ENCODE results near the gene ANTXR2.
"Not testable (repeated sequence)": the region's sequence is repeated elsewhere in the genome, so short reads cannot be mapped to it uniquely, and the experiment has no call there.

ANTXR2 gene

DNA sequence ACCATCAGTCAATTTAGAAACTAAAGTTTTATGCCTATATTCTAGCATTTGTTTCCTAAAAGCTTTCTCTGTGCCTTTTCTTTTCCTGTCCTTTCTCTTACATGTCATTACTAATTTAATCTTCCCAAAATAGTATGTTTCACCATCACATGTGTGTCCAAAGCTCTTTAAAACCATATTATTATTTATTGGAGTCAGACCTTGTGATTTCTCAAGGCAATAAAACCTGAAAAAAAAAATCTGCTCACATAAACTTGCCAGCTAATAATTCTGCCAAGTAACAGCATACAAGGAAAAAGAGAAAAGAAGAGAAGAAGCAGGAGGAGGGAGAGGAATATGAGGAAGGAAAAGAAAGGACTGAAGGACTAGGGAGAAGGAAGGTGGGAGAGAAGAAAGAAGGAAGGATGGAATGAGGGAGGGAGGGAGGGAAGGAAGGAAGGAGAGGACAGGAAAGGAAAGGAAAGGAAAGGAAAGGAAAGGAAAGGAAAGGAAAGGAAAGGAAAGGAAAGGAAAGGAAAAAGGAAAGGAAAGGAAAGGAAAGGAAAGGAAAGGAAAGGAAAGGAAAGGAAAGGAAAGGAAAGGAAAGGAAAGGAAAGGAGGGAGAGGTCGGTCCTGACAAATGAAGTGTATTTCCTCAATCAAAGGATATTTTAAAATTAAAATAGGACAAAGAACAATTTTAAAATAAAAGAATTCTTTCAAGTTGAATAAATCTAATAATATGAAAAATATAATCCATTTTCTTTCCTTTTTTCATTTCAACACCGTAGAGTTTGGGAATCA, 57.4 kb downstream of the ANTXR2 start:
- no peak for DNase-seq

GRCh38 chr4:80014531-80014930, 58.5 kb downstream of the ANTXR2 start:
- DNase-seq: no peak

- DNase-seq: no peak
Observed at GRCh38 chr4:80012291-80012690, 60.7 kb downstream of the ANTXR2 start.

DNA sequence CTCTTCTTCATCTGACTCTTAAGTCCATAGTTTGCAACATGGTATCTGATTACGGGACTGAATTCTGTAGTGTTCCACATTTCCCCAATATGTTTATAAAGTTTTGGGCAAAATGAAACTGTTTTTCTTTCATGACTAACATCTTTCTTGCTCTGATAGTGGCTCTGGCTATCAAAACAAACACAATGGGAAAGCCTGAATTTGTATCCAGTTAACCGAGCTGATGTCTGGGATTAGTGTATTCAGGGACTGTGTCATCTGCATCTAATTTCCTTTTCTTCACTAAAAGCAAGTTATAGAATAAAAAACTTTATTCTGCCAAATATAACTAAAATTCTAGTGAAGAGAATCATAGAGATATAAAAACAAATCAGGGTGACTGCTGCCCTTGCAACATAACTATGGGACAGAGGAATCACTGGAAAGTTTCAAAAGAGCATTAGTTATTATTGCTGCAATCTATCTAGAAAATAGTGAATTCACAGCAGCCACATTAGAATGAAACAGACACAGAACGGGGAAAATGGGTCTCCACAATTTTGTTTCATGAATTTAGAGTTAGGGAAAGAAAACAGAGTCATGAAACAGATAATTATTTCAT, 61.3 kb downstream of the ANTXR2 start:
- DNase-seq: peak; percentile 36

DNA sequence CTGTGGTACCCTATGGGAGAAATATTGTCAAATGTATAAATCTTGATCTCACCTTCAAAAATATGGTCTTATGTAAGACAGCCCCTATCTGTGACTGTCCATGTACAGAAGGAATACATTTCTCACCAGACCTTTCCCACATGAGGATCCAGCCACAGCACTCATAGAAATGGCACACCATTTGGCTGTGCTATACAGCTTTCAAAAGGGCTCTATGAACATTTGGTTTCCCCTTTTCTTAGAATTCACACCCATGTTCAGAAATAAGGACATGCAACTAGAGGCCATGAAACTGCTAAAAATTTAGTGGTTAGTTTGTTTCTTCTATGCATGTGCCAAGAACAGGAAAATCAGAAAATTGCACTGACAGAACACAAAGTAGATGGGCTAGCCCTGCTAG, 62.7 kb downstream of the ANTXR2 start:
- no peak for DNase-seq

DNA sequence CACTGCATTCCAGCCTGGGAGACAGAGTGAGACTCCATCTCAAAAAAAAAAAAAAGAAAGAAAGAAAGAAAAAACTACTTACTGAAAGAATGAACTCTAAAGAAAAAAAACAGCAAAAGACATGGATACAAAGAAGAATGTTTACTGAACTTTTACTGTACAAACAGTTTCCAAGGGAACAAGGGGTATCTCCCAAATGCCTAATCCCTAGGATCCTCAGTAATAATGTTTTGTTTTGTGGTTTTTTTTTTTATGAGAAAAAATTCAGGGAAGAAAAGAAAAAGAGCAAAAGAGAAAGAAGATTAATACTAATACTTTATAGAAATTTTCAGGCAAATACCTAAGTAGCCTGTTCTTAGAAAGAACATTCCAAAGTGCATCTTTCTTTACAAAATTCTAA, 63.2 kb downstream of the ANTXR2 start:
- DNase-seq: no peak

DNA sequence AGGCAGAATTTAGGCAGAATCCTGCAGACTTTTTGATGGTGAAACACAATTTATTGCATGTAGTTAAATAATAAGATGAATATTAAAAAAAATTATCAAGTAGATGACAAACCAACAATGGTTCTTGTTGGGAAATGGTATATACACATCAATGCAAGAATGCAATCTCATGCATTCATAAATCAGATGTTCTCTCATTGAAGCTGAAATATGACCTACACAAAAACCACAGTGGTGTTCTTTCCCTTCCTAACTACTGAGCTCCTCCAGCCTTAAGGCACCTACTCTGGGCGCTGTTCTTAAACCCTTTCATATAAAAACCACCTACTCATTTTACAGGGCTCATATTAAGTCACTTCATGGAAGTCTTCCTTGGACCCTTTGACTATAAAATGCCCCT, 64.1 kb downstream of the ANTXR2 start:
- no peak for DNase-seq

DNA sequence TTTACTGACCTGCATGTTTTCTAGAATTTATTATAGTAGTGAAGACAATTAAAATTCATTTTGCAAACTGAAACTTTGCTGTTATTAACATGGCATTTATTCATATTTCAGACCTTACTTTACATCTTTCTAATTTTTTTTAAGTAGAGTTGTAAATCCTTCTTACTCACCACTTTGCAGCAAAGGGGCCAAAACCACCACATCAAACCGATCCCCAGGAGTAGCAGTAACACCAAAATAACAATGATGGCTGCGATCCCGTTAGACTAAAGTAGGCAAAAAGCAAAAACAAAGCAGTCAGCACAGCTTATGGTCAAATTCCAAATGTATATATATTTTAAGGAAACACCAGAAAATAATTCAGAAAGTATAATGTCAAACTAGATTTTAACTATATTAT, 64.7 kb downstream of the ANTXR2 start:
- DNase-seq: no peak

DNA sequence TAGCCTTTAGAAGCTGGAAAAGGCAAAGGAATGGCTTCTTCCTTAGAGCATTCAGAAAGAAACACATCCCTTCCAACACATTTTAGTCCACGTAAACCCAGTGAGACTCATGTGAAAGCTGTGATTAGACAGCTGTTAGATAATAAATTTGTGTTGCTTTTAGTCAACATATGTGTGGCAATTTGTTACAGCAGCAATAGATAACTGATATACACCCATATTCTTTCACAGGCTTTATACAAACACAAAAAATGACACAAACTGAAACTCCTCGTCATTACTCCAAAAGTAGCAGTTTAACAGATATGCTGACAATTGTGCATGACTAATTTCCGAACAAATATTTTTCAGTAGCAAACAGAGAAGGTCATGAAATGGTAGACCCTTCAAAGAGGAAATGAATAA, 65.3 kb downstream of the ANTXR2 start:
- no peak for DNase-seq

DNA sequence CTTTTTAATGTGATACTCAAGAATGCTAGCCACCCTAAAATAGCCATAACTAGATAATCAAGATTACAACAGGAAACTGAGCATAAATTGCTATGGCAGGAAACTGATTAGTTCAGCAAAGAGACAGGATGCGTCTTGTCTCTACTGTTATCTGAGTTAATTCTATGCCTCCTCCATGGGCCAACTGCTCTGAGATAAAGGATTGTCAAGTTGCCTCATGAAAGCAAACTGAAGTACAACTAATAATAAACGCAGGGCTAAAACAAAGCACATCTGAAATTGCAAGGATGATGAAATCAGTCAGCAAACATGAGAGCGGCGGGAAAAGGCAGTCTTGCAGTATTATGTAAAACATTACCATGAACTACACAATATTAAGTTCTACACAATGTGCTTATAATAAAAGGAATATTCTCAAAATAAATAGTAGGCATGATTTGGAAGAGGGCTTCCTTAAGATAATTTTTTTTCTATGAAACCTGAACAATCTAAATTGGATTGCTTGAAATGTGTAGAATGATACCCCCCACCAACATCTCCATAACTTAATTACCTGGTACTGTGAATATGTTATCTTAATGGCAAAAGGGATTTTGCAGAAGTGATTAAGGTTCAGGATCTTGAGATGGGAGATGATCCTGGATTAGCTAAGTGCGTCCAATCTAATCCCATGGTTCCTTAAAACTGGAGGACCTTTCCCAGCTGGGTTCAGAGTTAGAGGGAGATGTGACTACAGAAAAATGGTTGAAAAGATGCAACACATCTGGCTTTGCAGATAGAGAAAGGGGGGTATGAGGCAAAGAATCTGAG, 65.9 kb downstream of the ANTXR2 start:
- no peak for DNase-seq

GRCh38 chr4:80005863-80006262, 67.2 kb downstream of the ANTXR2 start:
- no peak for DNase-seq

- no peak for DNase-seq
Observed at GRCh38 chr4:80004319-80004718, 68.7 kb downstream of the ANTXR2 start.

DNA sequence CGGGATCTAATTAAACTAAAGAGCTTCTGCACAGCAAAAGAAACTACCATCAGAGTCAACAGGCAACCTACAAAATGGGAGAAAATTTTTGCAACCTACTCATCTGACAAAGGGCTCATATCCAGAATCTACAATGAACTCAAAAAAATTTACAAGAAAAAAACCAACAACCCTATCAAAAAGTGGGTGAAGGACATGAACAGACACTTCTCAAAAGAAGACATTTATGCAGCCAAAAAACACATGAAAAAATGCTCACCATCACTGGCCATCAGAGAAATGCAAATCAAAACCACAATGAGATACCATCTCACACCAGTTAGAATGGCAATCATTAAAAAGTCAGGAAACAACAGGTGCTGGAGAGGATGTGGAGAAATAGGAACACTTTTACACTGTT, 70.5 kb downstream of the ANTXR2 start:
- not testable (repeated sequence) for DNase-seq

DNA sequence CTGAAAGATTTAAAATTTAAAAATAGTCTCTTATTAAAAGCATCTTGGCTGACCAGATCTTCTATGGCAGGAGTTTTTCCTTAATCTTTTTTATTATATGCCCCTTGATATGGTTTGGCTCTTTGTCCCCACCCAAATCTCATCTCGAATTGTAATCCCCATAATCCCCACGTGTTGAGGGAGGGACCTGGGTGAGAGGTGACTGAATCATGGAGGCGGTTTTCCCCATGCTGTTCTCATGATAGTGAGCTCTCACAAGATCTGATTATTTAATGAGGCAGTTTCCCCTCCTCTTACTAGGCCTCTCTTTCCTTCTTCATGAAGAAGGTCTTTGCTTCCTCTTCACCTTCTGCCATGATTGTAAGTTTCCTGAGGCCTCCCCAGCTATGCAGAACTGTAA, 74.0 kb downstream of the ANTXR2 start:
- not testable (repeated sequence) for DNase-seq

DNA sequence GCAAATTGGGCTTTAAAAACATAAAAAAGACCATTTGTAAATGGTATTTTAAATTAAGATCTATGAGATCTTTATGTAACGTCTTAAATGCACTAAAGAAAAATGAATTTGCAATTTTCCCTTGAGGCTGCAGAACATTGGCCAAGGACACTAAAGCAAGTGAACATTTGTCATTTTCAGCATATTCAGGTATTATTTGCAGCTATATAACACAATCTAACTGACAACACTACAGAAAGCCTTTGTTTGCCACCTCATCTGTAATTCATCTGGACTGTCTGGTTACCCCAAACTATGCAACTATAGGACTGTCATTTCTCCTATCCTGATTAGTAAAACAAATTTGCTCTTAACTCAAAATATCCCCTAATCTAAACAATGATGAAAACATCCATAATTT, 74.8 kb downstream of the ANTXR2 start:
- DNase-seq: no peak

DNA sequence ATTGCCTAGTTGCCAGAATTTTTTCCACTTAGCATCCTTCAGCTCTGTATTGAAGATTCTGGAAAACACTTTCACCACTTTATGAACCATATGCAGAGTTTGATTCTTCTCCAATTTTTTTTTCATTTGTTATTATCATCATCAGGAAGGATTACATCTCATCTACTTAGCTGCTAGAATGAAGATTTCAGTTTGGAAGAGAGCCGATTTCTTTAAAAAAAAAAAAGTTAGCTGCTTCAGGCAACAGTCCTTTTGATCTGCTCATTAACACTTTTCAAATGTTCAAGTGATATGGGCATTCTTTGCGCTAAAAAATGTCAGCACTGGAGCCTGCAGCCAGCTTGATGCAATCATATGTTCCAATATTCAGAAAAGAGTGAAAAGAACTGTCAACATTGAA, 76.2 kb downstream of the ANTXR2 start:
- no peak for DNase-seq

DNA sequence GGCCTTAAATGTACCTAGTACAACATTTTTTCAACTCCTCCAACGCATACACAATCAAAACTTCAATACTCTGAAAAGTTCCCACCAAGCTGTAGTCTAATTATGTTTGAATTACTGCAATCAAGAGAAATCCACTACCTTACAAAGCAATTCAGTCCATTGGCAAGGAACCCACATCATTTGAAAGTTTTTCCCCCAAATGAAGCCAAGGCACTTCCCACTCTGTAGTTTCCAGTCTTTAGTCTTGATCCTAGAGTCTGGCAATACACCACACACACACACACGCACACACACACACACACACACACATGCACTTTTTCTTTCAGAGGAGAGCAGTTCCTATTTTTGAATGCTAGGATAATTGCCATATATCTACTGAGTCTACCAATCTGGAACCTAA, 79.6 kb downstream of the ANTXR2 start:
- DNase-seq: no peak

- DNase-seq: no peak
Observed at GRCh38 chr4:79991601-79992000, 81.4 kb downstream of the ANTXR2 start.

- DNase-seq: not testable (repeated sequence)
Observed at GRCh38 chr4:79991100-79991499, 81.9 kb downstream of the ANTXR2 start.

- no peak for DNase-seq
Observed at GRCh38 chr4:79987401-79987800, 85.6 kb downstream of the ANTXR2 start.

GRCh38 chr4:79983431-79983830, 89.6 kb downstream of the ANTXR2 start:
- DNase-seq: no peak

- DNase-seq: no peak
Observed at GRCh38 chr4:79982601-79983322, 90.3 kb downstream of the ANTXR2 start.

- DNase-seq: no peak
Observed at GRCh38 chr4:79980448-79980847, 92.6 kb downstream of the ANTXR2 start.

Data from amniotic stem cell (primary cell).